ENCODE results near the gene TSPAN14.

DNA sequence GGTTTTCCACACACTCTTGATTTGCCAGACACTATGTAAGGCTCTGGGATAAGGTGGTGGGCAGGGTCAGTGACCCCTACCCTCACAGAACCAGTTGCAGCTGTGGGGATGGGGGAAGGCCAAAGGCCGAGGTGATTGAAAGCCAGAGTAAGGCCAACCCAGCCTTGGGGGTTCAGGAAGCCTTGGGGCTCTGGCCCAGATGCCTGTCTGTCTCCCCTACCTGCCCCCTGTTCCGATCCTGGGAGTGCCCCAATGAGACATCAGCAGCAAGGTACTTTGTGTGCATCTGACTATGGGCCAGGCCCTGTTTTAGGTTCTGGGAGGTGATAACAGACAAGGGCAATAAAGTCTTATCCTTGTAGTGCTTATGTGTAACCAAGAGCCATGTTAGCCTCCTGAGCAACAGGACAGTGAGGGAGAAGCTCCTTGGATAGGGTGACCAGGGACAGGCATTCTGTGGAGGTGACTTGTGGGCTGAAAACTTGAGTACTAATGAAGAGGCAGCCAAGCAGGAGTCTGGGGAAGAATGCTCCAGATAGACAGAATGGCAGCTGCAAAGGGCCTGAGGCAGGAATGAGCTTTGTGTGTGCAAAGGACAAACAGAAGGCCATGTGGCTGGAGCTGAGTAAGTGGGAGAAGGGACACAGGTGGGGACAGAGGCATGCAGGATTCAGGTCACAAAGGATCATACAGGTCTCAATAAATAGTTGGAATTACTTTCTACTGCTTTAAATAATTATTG is 35.4 kb downstream of the TSPAN14 start:
- TF ChIP-seq EZH2 (IDR thresholded peaks at IDR 0.05) (no peak), POLR2AphosphoS5 (IDR thresholded peaks at IDR 0.05; ENCODE audit: borderline replicate concordance, low read depth, low read length) (no peak)

Data from SK-N-MC (cell line).